ENCODE measurements around the gene PCDHAC2. TPM values are rescaled to one million over a fixed set of nuclear protein-coding genes. Genes with fewer than 3 reads are reported as not detected.

The PCDHAC2 gene
- total and polyA plus RNA-seq, 2 experiments from 2014 or later = 18.9 to 47.8 TPM

DNA sequence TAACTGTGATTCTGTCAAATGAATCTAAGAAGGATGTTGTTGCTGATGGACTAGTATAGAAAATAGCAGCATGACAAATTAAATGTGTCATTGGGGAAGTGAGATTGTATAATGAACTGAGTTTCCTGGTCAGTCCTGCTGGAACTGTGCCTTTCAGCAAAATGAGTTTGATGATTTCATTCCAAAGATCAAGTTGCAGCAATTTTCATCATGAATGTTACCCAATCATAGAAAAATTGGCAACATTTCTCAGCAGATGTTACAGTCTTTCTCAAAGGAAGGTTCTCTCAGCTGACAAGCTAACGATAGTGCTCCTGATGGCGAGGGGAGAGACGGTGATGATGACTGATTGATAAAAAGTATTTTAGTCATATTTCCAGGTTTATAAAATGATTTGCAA lies 10.7 kb downstream of the PCDHAC2 start:
- H3K9me3 ChIP-seq (ENCODE audit: low read depth) = no peaks in the 10 kb centered on the region
- H3K27ac ChIP-seq = no peak overlapping the region
- H3K4me3 ChIP-seq = no peak overlapping the region
- H3K36me3 ChIP-seq = no peaks in the 10 kb centered on the region
- TF ChIP-seq, protein P1, sequence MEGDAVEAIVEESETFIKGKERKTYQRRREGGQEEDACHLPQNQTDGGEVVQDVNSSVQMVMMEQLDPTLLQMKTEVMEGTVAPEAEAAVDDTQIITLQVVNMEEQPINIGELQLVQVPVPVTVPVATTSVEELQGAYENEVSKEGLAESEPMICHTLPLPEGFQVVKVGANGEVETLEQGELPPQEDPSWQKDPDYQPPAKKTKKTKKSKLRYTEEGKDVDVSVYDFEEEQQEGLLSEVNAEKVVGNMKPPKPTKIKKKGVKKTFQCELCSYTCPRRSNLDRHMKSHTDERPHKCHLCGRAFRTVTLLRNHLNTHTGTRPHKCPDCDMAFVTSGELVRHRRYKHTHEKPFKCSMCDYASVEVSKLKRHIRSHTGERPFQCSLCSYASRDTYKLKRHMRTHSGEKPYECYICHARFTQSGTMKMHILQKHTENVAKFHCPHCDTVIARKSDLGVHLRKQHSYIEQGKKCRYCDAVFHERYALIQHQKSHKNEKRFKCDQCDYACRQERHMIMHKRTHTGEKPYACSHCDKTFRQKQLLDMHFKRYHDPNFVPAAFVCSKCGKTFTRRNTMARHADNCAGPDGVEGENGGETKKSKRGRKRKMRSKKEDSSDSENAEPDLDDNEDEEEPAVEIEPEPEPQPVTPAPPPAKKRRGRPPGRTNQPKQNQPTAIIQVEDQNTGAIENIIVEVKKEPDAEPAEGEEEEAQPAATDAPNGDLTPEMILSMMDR (IDR thresholded peaks at IDR 0.05; ENCODE audit: low read depth, low read length) = no peak
- H3K27me3 ChIP-seq = no peaks in the 10 kb centered on the region
- peak in 1 of 2 donors; percentile 36 for DNase-seq (ENCODE audit: low read depth in 1 of 2, low spot score in 1 of 2)
- H3K4me1 ChIP-seq (ENCODE audit: low read depth) = peaks cover 12% of the 10 kb centered on the region

DNA sequence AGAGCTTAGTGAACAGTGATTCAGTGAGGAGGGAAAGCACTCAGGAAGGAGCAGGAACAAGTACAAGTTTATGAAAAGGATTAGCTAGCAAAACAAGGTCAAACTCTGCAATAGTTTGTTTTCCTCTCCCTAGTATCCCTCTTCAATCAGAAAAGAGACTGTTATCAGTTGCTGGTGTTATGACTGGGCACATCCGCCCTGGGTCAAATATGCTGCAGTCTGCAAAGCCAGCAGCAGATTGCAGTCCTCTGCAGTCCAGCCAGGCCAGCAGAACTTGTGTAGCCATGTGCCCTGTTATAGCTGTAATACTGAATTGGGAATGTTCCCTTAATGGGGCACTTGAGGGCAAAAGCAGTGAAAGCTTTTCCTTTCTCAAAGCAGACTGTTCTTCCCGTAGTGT lies 12.0 kb downstream of the PCDHAC2 start:
- Histone ChIP-seq H3K27me3 (no peaks in the 10 kb centered on the region), H3K9me3 (ENCODE audit: low read depth) (no peaks in the 10 kb centered on the region), H3K36me3 (no peaks in the 10 kb centered on the region), H3K4me1 (ENCODE audit: low read depth) (peaks cover 12% of the 10 kb centered on the region), H3K4me3 (no peak overlapping the region), H3K27ac (no peak overlapping the region)
- TF ChIP-seq, protein P1 (IDR thresholded peaks at IDR 0.05; ENCODE audit: low read depth, low read length) = no peak
- DNase-seq (ENCODE audit: low read depth in 1 of 2, low spot score in 1 of 2) = peak in 1 of 2 donors; percentile 43

DNA sequence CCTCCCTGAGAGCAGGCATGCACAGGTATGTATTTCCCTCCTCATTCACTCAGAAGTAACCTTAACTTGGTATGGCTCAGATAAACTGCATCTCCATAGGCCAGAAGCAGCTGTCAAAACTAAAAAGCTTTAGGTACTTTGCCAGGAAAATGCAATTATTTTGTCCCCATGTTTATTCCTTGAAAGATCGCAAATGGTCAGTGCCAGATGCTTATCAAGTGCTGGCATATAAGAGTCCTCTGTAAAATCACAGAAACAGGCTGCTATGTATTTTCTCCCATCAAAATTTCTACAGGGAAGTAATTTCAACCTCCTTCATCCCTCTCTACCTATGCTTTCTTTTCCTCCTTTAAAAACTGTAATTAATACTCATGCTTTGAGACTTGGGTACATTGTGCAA lies 12.7 kb downstream of the PCDHAC2 start:
- TF ChIP-seq, protein P1 (IDR thresholded peaks at IDR 0.05; ENCODE audit: low read depth, low read length) = no peak
- H3K27ac ChIP-seq = no peak overlapping the region

DNA sequence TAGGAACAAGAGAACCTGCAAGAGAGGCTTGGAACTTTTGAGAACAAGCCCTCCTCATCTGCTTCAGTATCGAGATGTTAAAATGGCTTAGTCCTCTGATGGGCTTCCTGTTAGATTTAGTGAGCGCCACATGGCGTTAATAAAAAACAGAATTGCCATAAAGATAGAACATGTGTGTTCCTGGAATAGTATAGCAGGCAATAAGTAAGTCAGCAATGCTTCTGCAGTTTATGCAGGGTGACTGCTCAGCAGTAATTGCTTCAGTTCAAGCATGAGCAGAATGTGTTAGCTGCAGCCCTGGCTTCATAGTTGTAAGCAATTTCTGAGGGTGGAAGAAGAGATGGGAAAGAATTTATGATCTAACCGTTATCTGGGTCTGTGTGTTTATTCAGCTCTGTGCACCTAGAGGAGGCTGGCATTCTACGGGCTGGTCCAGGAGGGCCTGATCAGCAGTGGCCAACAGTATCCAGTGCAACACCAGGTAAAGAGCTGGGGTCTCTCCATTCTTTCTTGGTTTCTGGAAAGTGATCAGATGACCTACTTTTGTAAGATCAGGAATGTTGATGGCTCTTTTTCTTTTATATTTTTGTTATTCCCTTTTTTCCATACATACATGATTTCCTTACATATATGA lies 15.9 kb downstream of the PCDHAC2 start:
- no peak for DNase-seq (ENCODE audit: low read depth in 1 of 2, low spot score in 1 of 2)
- Histone ChIP-seq H3K27ac (no peak overlapping the region), H3K9me3 (ENCODE audit: low read depth) (no peaks in the 10 kb centered on the region), H3K36me3 (peaks cover 3% of the 10 kb centered on the region), H3K4me1 (ENCODE audit: low read depth) (peaks cover 21% of the 10 kb centered on the region), H3K27me3 (no peaks in the 10 kb centered on the region), H3K4me3 (no peak overlapping the region)
- TF ChIP-seq, protein P1 (IDR thresholded peaks at IDR 0.05; ENCODE audit: low read depth, low read length) = no peak

More for the DNA sequence above, 12.7 kb downstream of the PCDHAC2 start:
- no peak overlapping the region for H3K4me3 ChIP-seq
- no peaks in the 10 kb centered on the region for H3K27me3 ChIP-seq
- peaks cover 12% of the 10 kb centered on the region for H3K4me1 ChIP-seq (ENCODE audit: low read depth)
- peaks cover 3% of the 10 kb centered on the region for H3K36me3 ChIP-seq
- no peaks in the 10 kb centered on the region for H3K9me3 ChIP-seq (ENCODE audit: low read depth)
- no peak for DNase-seq (ENCODE audit: low read depth in 1 of 2, low spot score in 1 of 2)

DNA sequence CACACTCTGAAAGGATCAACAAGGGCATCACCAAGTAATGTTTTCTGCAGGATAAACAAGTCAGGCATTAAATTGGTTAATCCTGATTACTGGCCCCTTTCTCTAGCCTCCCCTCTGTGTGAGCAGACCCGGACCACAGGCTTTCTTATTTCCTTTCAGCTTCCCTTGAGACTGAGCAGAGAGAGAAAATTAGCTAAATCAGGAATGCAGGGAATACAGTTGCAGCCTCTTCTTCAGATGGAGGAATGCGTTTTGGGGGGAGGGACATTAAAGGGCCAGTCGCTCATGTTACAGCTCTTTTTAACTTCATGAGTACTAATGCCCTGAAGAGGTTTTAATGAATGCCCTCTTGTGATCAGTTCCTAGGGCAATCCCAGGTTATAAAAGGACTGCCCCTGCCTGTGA lies 19.8 kb downstream of the PCDHAC2 start:
- Histone ChIP-seq H3K27ac (peak overlapping the region; percentile 22), H3K9me3 (ENCODE audit: low read depth) (no peaks in the 10 kb centered on the region), H3K27me3 (no peaks in the 10 kb centered on the region), H3K4me1 (ENCODE audit: low read depth) (peaks cover 39% of the 10 kb centered on the region), H3K36me3 (peaks cover 3% of the 10 kb centered on the region), H3K4me3 (no peak overlapping the region)
- DNase-seq (ENCODE audit: low read depth in 1 of 2, low spot score in 1 of 2) = peak in 1 of 2 donors; percentile 31
- TF ChIP-seq, protein P1 (IDR thresholded peaks at IDR 0.05; ENCODE audit: low read depth, low read length) = no peak

All from cardiac muscle cell (in vitro differentiated cells and primary cell).